ENCODE data around the gene GCN1.
"Not testable (repeated sequence)": the region's sequence is repeated elsewhere in the genome, so short reads cannot be mapped to it uniquely, and the experiment has no call there.

The GCN1 gene

GRCh38 chr12:120211904-120212283, 17.4 kb upstream of the GCN1 start:
- peaks cover 72% of the 10 kb centered on the region for H3K36me3 ChIP-seq (ENCODE audit: control insufficient read depth, insufficient read depth, low read length)
- no peak overlapping the region for H3K27ac ChIP-seq (ENCODE audit: low read depth, low read length)
- no peaks in the 10 kb centered on the region for H3K4me1 ChIP-seq (ENCODE audit: control insufficient read depth, insufficient read depth, low read length)
- H3K9ac ChIP-seq (ENCODE audit: low read depth, low read length): no peak overlapping the region
- H3K27me3 ChIP-seq (ENCODE audit: control insufficient read depth, insufficient read depth, low read length): no peaks in the 10 kb centered on the region
- no peaks in the 10 kb centered on the region for H3K9me3 ChIP-seq (ENCODE audit: control insufficient read depth, insufficient read depth, low read length)
- no peak overlapping the region for H3K4me3 ChIP-seq (ENCODE audit: low read depth, low read length)

DNA sequence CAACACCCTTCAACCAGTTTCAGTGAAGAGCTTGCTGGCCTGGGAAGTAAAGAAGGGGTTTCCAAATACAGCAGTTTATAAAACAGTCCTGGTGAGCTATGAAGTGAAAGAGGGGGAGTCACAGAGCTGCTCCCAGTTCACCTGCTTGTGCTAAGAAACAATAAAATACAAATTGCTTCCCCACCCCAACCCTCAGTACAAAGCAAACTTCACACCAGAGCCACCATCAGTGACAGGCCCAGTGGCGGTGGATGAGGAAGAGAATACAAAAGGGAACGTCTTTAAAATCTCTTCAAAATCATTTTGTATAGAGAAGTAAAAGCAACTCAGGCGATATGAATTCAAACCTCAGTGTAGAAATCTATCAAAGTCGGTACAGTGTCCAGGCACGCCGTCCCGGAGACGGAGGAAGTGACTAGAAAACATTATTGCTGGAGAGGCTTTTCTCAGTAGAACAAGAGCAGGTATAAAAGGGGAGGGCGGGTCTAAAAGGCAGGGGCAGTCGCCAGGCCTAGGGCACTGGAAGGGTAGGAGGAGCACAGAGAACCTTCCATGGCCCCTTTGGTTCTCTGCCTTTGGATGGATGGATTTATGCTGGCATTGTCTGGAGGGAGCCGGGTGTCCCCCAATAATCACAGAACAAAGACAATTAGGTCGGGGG, 16.9 kb upstream of the GCN1 start:
- Histone ChIP-seq H3K9ac (ENCODE audit: low read depth, low read length) (no peak overlapping the region), H3K27me3 (ENCODE audit: control insufficient read depth, insufficient read depth, low read length) (no peaks in the 10 kb centered on the region), H3K4me1 (ENCODE audit: control insufficient read depth, insufficient read depth, low read length) (no peaks in the 10 kb centered on the region), H3K36me3 (ENCODE audit: control insufficient read depth, insufficient read depth, low read length) (peaks cover 78% of the 10 kb centered on the region), H3K27ac (ENCODE audit: low read depth, low read length) (no peak overlapping the region), H3K4me3 (ENCODE audit: low read depth, low read length) (no peak overlapping the region), H3K9me3 (ENCODE audit: control insufficient read depth, insufficient read depth, low read length) (no peaks in the 10 kb centered on the region)

- H3K36me3 ChIP-seq (ENCODE audit: control insufficient read depth, insufficient read depth, low read length): peaks cover 72% of the 10 kb centered on the region
- no peak overlapping the region for H3K27ac ChIP-seq (ENCODE audit: low read depth, low read length)
- H3K4me3 ChIP-seq (ENCODE audit: low read depth, low read length): no peak overlapping the region
- H3K9ac ChIP-seq (ENCODE audit: low read depth, low read length): no peak overlapping the region
- H3K27me3 ChIP-seq (ENCODE audit: control insufficient read depth, insufficient read depth, low read length): no peaks in the 10 kb centered on the region
- no peaks in the 10 kb centered on the region for H3K9me3 ChIP-seq (ENCODE audit: control insufficient read depth, insufficient read depth, low read length)
- no peaks in the 10 kb centered on the region for H3K4me1 ChIP-seq (ENCODE audit: control insufficient read depth, insufficient read depth, low read length)
Measured at GRCh38 chr12:120209851-120210250, 15.3 kb upstream of the GCN1 start.

GRCh38 chr12:120207227-120207626, 12.7 kb upstream of the GCN1 start:
- no peaks in the 10 kb centered on the region for H3K27me3 ChIP-seq (ENCODE audit: control insufficient read depth, insufficient read depth, low read length)
- H3K27ac ChIP-seq (ENCODE audit: low read depth, low read length): no peak overlapping the region
- no peaks in the 10 kb centered on the region for H3K4me1 ChIP-seq (ENCODE audit: control insufficient read depth, insufficient read depth, low read length)
- H3K4me3 ChIP-seq (ENCODE audit: low read depth, low read length): no peak overlapping the region
- no peak overlapping the region for H3K9ac ChIP-seq (ENCODE audit: low read depth, low read length)
- H3K9me3 ChIP-seq (ENCODE audit: control insufficient read depth, insufficient read depth, low read length): no peaks in the 10 kb centered on the region
- H3K36me3 ChIP-seq (ENCODE audit: control insufficient read depth, insufficient read depth, low read length): peaks cover 49% of the 10 kb centered on the region

DNA sequence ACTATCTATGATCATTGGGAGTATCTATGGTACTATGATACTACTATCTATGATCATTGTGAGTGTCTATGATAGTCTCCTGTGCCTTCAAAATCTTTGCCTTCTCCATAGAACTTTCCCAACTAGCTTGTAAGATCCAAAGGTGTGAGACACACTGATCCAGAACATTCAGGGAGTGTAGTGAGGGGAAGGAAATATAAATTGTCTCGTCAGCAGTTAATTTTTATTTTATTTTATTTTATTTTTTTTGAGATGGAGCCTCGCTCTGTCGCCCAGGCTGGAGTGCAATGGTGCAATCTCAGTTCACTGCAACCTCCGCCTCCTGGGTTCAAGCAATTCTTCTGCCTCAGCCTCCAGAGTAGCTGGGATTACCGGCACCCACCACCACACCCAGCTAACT, 12.3 kb upstream of the GCN1 start:
- H3K4me1 ChIP-seq (ENCODE audit: control insufficient read depth, insufficient read depth, low read length); H3K9me3 ChIP-seq (ENCODE audit: control insufficient read depth, insufficient read depth, low read length); H3K9ac ChIP-seq (ENCODE audit: low read depth, low read length); H3K27ac ChIP-seq (ENCODE audit: low read depth, low read length); H3K27me3 ChIP-seq (ENCODE audit: control insufficient read depth, insufficient read depth, low read length); H3K4me3 ChIP-seq (ENCODE audit: low read depth, low read length): not testable (repeated sequence)
- peaks cover 45% of the 10 kb centered on the region for H3K36me3 ChIP-seq (ENCODE audit: control insufficient read depth, insufficient read depth, low read length)

GRCh38 chr12:120206228-120206627, 11.7 kb upstream of the GCN1 start:
- no peaks in the 10 kb centered on the region for H3K4me1 ChIP-seq (ENCODE audit: control insufficient read depth, insufficient read depth, low read length)
- H3K9ac ChIP-seq (ENCODE audit: low read depth, low read length): no peak overlapping the region
- no peaks in the 10 kb centered on the region for H3K9me3 ChIP-seq (ENCODE audit: control insufficient read depth, insufficient read depth, low read length)
- no peak overlapping the region for H3K4me3 ChIP-seq (ENCODE audit: low read depth, low read length)
- peaks cover 39% of the 10 kb centered on the region for H3K36me3 ChIP-seq (ENCODE audit: control insufficient read depth, insufficient read depth, low read length)
- no peaks in the 10 kb centered on the region for H3K27me3 ChIP-seq (ENCODE audit: control insufficient read depth, insufficient read depth, low read length)
- H3K27ac ChIP-seq (ENCODE audit: low read depth, low read length): no peak overlapping the region

DNA sequence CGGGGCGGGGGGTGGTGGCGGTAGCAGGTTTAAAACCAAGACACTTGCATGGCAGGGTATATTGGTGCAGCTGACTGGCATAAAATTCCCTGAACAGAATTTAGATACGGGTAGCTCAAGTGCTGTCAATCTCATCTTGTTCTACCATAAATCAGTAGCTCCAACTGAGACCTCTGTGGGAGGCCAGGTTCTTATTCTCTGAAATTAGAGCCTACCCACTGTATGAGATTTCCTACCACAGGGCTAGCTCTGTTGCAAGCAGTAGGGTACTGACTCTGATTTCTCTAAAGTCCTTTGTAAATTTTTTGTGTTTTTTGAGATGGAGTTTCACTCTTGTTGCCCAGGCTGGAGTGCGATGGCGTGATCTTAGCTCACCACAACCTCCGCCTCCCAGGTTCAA, 9.7 kb upstream of the GCN1 start:
- Histone ChIP-seq H3K9ac (ENCODE audit: low read depth, low read length) (no peak overlapping the region), H3K9me3 (ENCODE audit: control insufficient read depth, insufficient read depth, low read length) (no peaks in the 10 kb centered on the region), H3K27ac (ENCODE audit: low read depth, low read length) (no peak overlapping the region), H3K4me1 (ENCODE audit: control insufficient read depth, insufficient read depth, low read length) (peaks cover 4% of the 10 kb centered on the region; the same call in 1 of the 2 replicates), H3K36me3 (ENCODE audit: control insufficient read depth, insufficient read depth, low read length) (peaks cover 35% of the 10 kb centered on the region), H3K27me3 (ENCODE audit: control insufficient read depth, insufficient read depth, low read length) (no peaks in the 10 kb centered on the region), H3K4me3 (ENCODE audit: low read depth, low read length) (no peak overlapping the region)

- Histone ChIP-seq H3K9ac (ENCODE audit: low read depth, low read length) (peak overlapping the region; percentile 97), H3K4me1 (ENCODE audit: control insufficient read depth, insufficient read depth, low read length) (peaks cover 7% of the 10 kb centered on the region; the same call in 1 of the 2 replicates)
Measured at GRCh38 chr12:120200364-120200800, 5.9 kb upstream of the GCN1 start.

GRCh38 chr12:120199595-120200306, 5.2 kb upstream of the GCN1 start:
- peaks cover 46% of the 10 kb centered on the region for H3K36me3 ChIP-seq (ENCODE audit: control insufficient read depth, insufficient read depth, low read length)
- H3K9ac ChIP-seq (ENCODE audit: low read depth, low read length): peak overlapping the region; percentile 97
- no peaks in the 10 kb centered on the region for H3K27me3 ChIP-seq (ENCODE audit: control insufficient read depth, insufficient read depth, low read length)
- H3K4me3 ChIP-seq (ENCODE audit: low read depth, low read length): peak overlapping the region; percentile 100
- peak overlapping the region; percentile 93 for H3K27ac ChIP-seq (ENCODE audit: low read depth, low read length)
- peaks cover 11% of the 10 kb centered on the region; the same call in 1 of the 2 replicates for H3K4me1 ChIP-seq (ENCODE audit: control insufficient read depth, insufficient read depth, low read length)
- no peaks in the 10 kb centered on the region for H3K9me3 ChIP-seq (ENCODE audit: control insufficient read depth, insufficient read depth, low read length)

More at GRCh38 chr12:120200364-120200800, 5.9 kb upstream of the GCN1 start:
- peaks cover 48% of the 10 kb centered on the region for H3K36me3 ChIP-seq (ENCODE audit: control insufficient read depth, insufficient read depth, low read length)
- H3K4me3 ChIP-seq (ENCODE audit: low read depth, low read length): peak overlapping the region; percentile 100
- H3K9me3 ChIP-seq (ENCODE audit: control insufficient read depth, insufficient read depth, low read length): no peaks in the 10 kb centered on the region
- H3K27ac ChIP-seq (ENCODE audit: low read depth, low read length): peak overlapping the region; percentile 93
- no peaks in the 10 kb centered on the region for H3K27me3 ChIP-seq (ENCODE audit: control insufficient read depth, insufficient read depth, low read length)

DNA sequence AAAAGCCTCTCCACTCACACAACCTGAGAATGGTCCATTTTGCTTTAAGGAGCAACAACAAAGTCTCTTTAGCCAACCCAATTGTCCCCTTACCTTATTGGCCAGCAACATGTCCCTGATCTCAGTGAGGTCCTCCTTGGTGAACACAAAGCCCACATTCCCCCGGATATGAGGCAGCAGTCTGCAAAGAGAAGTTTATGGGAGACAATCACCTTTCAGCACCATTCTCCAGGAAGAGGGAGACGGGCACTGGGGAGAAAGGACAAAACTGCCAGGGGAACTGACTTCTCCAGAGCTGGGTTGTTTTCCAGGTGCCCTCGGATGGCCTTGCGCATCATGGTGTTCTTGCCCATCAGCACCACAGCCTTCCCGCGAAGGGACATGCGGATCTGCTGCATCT, 4.5 kb upstream of the GCN1 start:
- H3K9ac ChIP-seq (ENCODE audit: low read depth, low read length): peak overlapping the region; percentile 97
- no peaks in the 10 kb centered on the region for H3K9me3 ChIP-seq (ENCODE audit: control insufficient read depth, insufficient read depth, low read length)
- no peaks in the 10 kb centered on the region for H3K27me3 ChIP-seq (ENCODE audit: control insufficient read depth, insufficient read depth, low read length)
- H3K36me3 ChIP-seq (ENCODE audit: control insufficient read depth, insufficient read depth, low read length): peaks cover 46% of the 10 kb centered on the region
- H3K4me1 ChIP-seq (ENCODE audit: control insufficient read depth, insufficient read depth, low read length): peaks cover 11% of the 10 kb centered on the region; the same call in 1 of the 2 replicates
- peak overlapping the region; percentile 93 for H3K27ac ChIP-seq (ENCODE audit: low read depth, low read length)
- H3K4me3 ChIP-seq (ENCODE audit: low read depth, low read length): peak overlapping the region; percentile 100

DNA sequence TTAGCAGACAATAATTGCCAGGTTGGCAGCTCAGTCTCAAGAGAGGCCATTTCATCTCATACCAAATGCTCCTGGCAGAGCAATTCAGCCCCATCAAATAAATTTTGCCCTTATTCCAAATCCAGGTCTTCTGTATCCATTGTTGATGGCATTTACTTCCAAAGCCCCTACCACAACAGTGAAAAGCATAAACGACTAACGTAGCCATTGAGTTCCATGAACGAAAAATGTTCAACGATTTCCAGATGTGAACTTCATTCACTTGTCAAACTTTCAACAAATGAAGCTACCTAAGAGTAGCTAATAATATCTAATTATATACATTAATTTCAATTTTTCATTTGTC, 3.0 kb upstream of the GCN1 start:
- no peak overlapping the region; the same call in 1 of the 2 replicates for H3K4me3 ChIP-seq (ENCODE audit: low read depth, low read length)
- H3K9me3 ChIP-seq (ENCODE audit: control insufficient read depth, insufficient read depth, low read length): no peaks in the 10 kb centered on the region
- H3K27me3 ChIP-seq (ENCODE audit: control insufficient read depth, insufficient read depth, low read length): no peaks in the 10 kb centered on the region
- H3K27ac ChIP-seq (ENCODE audit: low read depth, low read length): peak overlapping the region; percentile 34
- H3K4me1 ChIP-seq (ENCODE audit: control insufficient read depth, insufficient read depth, low read length): peaks cover 11% of the 10 kb centered on the region; the same call in 1 of the 2 replicates
- H3K36me3 ChIP-seq (ENCODE audit: control insufficient read depth, insufficient read depth, low read length): peaks cover 46% of the 10 kb centered on the region
- H3K9ac ChIP-seq (ENCODE audit: low read depth, low read length): no peak overlapping the region; the same call in 1 of the 2 replicates
